Measurements from ENCODE around the gene NPW.

DNA sequence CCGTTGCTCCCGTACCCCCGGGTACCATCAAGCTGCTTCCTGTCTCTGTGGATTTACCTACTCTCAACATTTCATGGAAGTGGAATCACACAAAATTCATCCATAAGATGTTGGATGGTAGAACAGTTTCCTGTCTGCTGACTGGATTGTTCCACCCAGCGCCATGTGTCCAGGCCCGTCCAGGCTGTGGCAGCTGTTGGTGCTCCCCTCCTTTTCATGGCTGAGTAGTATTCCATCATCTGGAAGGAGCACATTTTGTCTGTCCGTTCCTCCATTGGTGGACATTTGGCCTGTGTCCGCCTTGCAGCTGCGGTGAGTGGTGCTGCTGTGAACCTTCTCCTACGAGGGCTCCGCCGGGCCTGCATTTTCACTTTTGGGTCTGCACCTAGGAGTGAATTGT, 46.6 kb downstream of the NPW start:
- TF ChIP-seq, protein P1, sequence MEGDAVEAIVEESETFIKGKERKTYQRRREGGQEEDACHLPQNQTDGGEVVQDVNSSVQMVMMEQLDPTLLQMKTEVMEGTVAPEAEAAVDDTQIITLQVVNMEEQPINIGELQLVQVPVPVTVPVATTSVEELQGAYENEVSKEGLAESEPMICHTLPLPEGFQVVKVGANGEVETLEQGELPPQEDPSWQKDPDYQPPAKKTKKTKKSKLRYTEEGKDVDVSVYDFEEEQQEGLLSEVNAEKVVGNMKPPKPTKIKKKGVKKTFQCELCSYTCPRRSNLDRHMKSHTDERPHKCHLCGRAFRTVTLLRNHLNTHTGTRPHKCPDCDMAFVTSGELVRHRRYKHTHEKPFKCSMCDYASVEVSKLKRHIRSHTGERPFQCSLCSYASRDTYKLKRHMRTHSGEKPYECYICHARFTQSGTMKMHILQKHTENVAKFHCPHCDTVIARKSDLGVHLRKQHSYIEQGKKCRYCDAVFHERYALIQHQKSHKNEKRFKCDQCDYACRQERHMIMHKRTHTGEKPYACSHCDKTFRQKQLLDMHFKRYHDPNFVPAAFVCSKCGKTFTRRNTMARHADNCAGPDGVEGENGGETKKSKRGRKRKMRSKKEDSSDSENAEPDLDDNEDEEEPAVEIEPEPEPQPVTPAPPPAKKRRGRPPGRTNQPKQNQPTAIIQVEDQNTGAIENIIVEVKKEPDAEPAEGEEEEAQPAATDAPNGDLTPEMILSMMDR (IDR thresholded peaks at IDR 0.05; ENCODE audit: extremely low read depth in 1 of 2, insufficient read depth in 1 of 2, low read depth in 1 of 2, low read length in 2 of 2): no peak
- no peak for TF ChIP-seq EZH2 (IDR thresholded peaks at IDR 0.05; ENCODE audit: borderline replicate concordance, low read depth, low read length, severe bottlenecking)
- no peak for TF ChIP-seq MYC (IDR thresholded peaks at IDR 0.05; ENCODE audit: low read depth, low read length)
- no peak for TF ChIP-seq POLR2A (IDR thresholded peaks at IDR 0.05; ENCODE audit: low read depth, low read length)
